K562 treated with DMSO at 1 percent for 24 hours (cell line): ENCODE measurements around the gene RIT2. TPM values are rescaled to one million over a fixed set of nuclear protein-coding genes. Genes with fewer than 3 reads are reported as not detected.

ENCODE experiments used
- total RNA-seq: library from RNA; unstranded; fragments of 300-600 nt; gene quantifications from 2 replicates; pipeline ENCODE4 v1.2.3, GENCODE V29; 2022; ENCODE audit warnings: low read depth; ENCODE audit not compliant: insufficient read depth

RIT2 gene
- total RNA-seq = not detected in 2 replicates

DNA sequence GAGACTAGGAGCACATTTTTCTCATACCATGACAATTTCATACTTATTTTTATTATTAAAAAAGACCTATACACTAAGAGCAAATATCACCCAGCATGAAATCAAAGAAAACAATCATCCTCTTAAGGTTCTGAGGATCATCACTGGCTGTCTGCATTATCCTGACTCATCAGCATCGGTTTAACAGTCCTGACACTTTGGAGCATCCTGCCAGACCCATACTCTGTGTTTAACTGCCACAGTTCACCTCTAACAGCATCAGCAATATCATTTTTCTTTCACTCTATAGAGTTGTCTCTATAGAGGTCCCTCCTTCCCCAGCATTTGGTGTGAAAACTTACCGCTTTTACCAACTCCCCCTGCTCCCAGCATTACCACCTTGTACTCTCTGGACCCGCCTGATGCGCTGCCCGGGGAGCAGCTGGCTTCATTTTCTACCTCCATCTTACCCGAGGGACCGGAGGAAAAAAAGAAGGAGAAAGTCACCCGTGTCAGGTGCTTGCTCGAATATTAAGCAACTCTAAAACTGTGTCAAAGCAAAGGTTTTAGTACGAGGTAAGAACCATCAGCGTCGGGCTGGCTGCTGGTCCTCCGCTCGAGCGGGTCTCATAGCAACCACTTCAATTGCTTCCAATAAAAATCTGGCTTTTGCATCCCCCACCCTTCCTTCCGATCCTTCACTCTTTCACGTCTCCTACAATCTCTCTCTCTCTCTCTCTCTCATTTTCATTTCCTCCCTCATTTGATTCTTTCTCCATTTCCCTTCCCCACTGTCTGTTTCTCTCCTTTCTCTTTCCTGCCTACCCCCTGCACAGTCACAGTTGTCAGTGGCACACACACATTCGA lies at the start of gene RIT2:
RIT2 (minus strand) TSS at position 610 of the 846 bp plus-strand sequence.

Other genes with a start within 250 kb of the RIT2 start
- not detected in 2 replicates for gene SYT4, start 161.8 kb upstream of the RIT2 start, total RNA-seq